ENCODE data around the gene CPA3.

Gene CPA3

GRCh38 chr3:148848410-148848809 is 16.7 kb upstream of the CPA3 start:
- ATAC-seq: no peak
- DNase-seq: no peak
- Mint-ChIP-seq H3K27me3 (no peaks in the 10 kb centered on the region), H3K4me3 (no peak overlapping the region), H3K9me3 (no peaks in the 10 kb centered on the region), H3K4me1 (no peaks in the 10 kb centered on the region), H3K27ac (no peak overlapping the region)

- Mint-ChIP-seq H3K4me3 (no peak overlapping the region), H3K27ac (peak overlapping the region in 1 of 2 donors; percentile 57), H3K9me3 (no peaks in the 10 kb centered on the region), H3K4me1 (no peaks in the 10 kb centered on the region), H3K27me3 (no peaks in the 10 kb centered on the region)
- ATAC-seq (no peak), DNase-seq (no peak)
Observed at GRCh38 chr3:148852271-148852992, 12.7 kb upstream of the CPA3 start.

GRCh38 chr3:148853076-148853475 is 12.0 kb upstream of the CPA3 start:
- H3K4me3 Mint-ChIP-seq: no peak overlapping the region
- H3K27me3 Mint-ChIP-seq: no peaks in the 10 kb centered on the region
- H3K27ac Mint-ChIP-seq: no peak overlapping the region
- no peaks in the 10 kb centered on the region for H3K9me3 Mint-ChIP-seq
- DNase-seq: no peak
- ATAC-seq: no peak
- no peaks in the 10 kb centered on the region for H3K4me1 Mint-ChIP-seq

DNA sequence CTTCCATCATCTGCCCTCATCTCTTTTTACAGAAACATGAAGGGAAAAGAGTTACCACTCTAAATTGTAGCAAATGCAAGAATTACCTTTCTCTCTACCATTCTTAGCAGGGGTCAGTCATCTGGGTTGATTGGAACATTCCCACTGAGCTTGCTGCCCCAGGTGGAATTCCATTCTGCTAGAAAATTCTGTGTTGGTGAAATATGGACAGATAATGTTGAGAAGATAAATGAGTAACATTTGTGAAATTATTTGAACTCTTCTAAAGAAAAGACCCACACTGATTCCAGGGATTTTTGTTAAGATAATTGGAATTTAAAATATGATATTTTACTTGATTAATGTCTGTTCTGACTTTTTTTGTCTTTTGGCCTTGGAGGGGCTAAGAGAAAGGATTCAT is 11.0 kb upstream of the CPA3 start:
- DNase-seq (no peak), ATAC-seq (no peak)
- Mint-ChIP-seq H3K27me3 (no peaks in the 10 kb centered on the region), H3K27ac (no peak overlapping the region), H3K4me3 (no peak overlapping the region), H3K4me1 (no peaks in the 10 kb centered on the region), H3K9me3 (no peaks in the 10 kb centered on the region)

- Mint-ChIP-seq H3K9me3 (no peaks in the 10 kb centered on the region), H3K27me3 (no peaks in the 10 kb centered on the region), H3K4me1 (no peaks in the 10 kb centered on the region), H3K27ac (no peak overlapping the region), H3K4me3 (no peak overlapping the region)
- DNase-seq (no peak), ATAC-seq (no peak)
Observed at GRCh38 chr3:148856384-148856783, 8.7 kb upstream of the CPA3 start.

- no peak for ATAC-seq
- H3K27ac Mint-ChIP-seq: no peak overlapping the region
Observed at GRCh38 chr3:148857316-148857715, 7.8 kb upstream of the CPA3 start.

DNA sequence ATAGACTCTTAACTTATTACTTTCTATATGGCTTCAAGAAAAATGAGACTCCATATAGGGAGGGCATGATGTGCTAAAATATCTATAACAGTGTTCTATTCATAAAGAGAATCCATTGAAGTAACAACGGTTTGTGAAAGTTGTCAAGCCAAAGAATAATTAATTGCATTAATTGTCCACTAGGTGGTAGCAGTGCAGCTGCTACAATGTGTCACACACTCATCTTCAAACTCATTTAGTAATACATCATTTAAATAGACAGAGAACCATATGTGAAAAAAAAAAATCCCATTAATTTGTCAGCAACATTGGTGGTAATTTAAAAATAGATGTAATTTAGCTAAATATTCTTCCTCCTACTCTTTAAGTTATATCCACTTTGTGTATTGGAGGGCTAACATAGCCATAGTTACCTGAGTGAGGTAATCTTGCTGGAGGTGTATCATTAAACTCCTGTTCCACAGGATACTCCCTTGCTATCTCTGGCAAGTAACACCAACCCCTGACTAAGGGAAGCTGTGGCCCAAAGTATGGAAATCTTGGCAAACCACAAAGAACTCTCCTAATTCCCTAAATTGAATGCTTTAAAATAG is 3.7 kb upstream of the CPA3 start:
- no peak overlapping the region for H3K4me3 Mint-ChIP-seq
- H3K27ac Mint-ChIP-seq: no peak overlapping the region
- no peak for ATAC-seq
- no peak for DNase-seq
- H3K9me3 Mint-ChIP-seq: no peaks in the 10 kb centered on the region
- H3K4me1 Mint-ChIP-seq: no peaks in the 10 kb centered on the region
- H3K27me3 Mint-ChIP-seq: peaks cover 7% of the 10 kb centered on the region

More at GRCh38 chr3:148857316-148857715, 7.8 kb upstream of the CPA3 start:
- no peak overlapping the region for H3K4me3 Mint-ChIP-seq
- H3K27me3 Mint-ChIP-seq: peaks cover 6% of the 10 kb centered on the region
- no peak for DNase-seq
- H3K9me3 Mint-ChIP-seq: no peaks in the 10 kb centered on the region
- no peaks in the 10 kb centered on the region for H3K4me1 Mint-ChIP-seq

GRCh38 chr3:148863297-148863696 is 1.8 kb upstream of the CPA3 start:
- H3K4me3 Mint-ChIP-seq: no peak overlapping the region
- DNase-seq: no peak
- no peaks in the 10 kb centered on the region for H3K4me1 Mint-ChIP-seq
- H3K27me3 Mint-ChIP-seq: peaks cover 7% of the 10 kb centered on the region
- H3K27ac Mint-ChIP-seq: no peak overlapping the region
- ATAC-seq: no peak
- no peaks in the 10 kb centered on the region for H3K9me3 Mint-ChIP-seq

GRCh38 chr3:148863814-148864213 is 1.3 kb upstream of the CPA3 start:
- ATAC-seq (no peak), DNase-seq (no peak)
- peaks cover 7% of the 10 kb centered on the region for H3K27me3 Mint-ChIP-seq
- H3K4me3 Mint-ChIP-seq: no peak overlapping the region
- H3K9me3 Mint-ChIP-seq: no peaks in the 10 kb centered on the region
- no peaks in the 10 kb centered on the region for H3K4me1 Mint-ChIP-seq
- no peak overlapping the region for H3K27ac Mint-ChIP-seq

DNA sequence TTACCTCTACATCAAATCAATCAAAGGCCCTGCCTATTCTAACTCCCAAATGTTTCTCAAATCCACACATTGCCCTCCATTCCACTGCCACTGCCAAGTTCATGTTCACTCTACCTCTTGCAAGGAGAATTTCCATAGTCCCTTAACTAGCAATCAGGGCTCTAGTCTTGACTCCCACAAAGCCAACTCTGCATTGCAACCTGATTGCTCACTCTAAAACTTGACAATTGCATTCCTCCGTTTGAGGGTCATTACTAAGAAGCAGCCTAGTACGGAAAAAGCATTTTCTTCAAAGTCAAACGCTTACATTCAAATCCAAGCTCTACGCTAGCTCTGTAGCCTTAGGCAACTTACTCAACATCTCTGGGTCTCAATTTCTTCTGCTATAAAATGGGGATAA is 1.2 kb downstream of the CPA3 start:
- H3K27ac Mint-ChIP-seq: no peak overlapping the region
- DNase-seq (no peak), ATAC-seq (no peak)
- H3K4me3 Mint-ChIP-seq: no peak overlapping the region
- H3K27me3 Mint-ChIP-seq: peaks cover 7% of the 10 kb centered on the region
- H3K4me1 Mint-ChIP-seq: no peaks in the 10 kb centered on the region
- no peaks in the 10 kb centered on the region for H3K9me3 Mint-ChIP-seq

GRCh38 chr3:148873270-148873927 is 8.3 kb downstream of the CPA3 start:
- Mint-ChIP-seq H3K4me3 (no peak overlapping the region), H3K9me3 (no peaks in the 10 kb centered on the region), H3K4me1 (no peaks in the 10 kb centered on the region), H3K27ac (no peak overlapping the region), H3K27me3 (no peaks in the 10 kb centered on the region)
- DNase-seq (no peak), ATAC-seq (no peak)

DNA sequence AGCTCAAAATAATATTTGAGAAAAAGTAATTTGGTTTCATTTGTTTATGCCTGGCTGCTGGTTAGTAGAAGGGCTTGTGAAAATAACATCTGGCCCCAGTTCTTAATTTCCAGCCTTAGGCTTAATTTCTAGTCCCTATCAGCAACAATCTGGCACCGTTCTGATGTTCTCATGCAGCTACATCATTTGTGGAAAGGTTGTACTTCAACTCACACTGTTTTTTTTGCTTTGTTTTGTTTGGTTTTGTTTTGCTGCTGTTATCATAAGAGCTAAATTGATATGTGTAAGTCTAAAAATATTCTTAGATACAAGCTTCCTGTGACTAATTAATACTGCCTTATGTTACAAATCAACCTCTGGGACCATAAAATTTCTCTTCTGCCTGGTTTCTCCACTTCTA is 8.9 kb downstream of the CPA3 start:
- Mint-ChIP-seq H3K4me3 (no peak overlapping the region), H3K27ac (no peak overlapping the region), H3K4me1 (no peaks in the 10 kb centered on the region), H3K27me3 (peaks cover 2% of the 10 kb centered on the region), H3K9me3 (no peaks in the 10 kb centered on the region)
- DNase-seq: no peak
- ATAC-seq: no peak

- no peaks in the 10 kb centered on the region for H3K4me1 Mint-ChIP-seq
- H3K9me3 Mint-ChIP-seq: no peaks in the 10 kb centered on the region
- peaks cover 9% of the 10 kb centered on the region for H3K27me3 Mint-ChIP-seq
- no peak overlapping the region for H3K4me3 Mint-ChIP-seq
- DNase-seq: no peak
- no peak overlapping the region for H3K27ac Mint-ChIP-seq
- ATAC-seq: no peak
Observed at GRCh38 chr3:148878095-148878494, 13.0 kb downstream of the CPA3 start.

GRCh38 chr3:148879256-148879655 is 14.2 kb downstream of the CPA3 start:
- DNase-seq: no peak
- H3K9me3 Mint-ChIP-seq: no peaks in the 10 kb centered on the region
- H3K27me3 Mint-ChIP-seq: peaks cover 9% of the 10 kb centered on the region
- no peaks in the 10 kb centered on the region for H3K4me1 Mint-ChIP-seq
- no peak overlapping the region for H3K27ac Mint-ChIP-seq
- no peak overlapping the region for H3K4me3 Mint-ChIP-seq
- ATAC-seq: no peak

GRCh38 chr3:148880681-148881080 is 15.6 kb downstream of the CPA3 start:
- ATAC-seq (no peak), DNase-seq (no peak)
- no peak overlapping the region for H3K27ac Mint-ChIP-seq
- H3K4me1 Mint-ChIP-seq: no peaks in the 10 kb centered on the region
- H3K4me3 Mint-ChIP-seq: no peak overlapping the region
- no peaks in the 10 kb centered on the region for H3K9me3 Mint-ChIP-seq
- H3K27me3 Mint-ChIP-seq: peaks cover 9% of the 10 kb centered on the region

DNA sequence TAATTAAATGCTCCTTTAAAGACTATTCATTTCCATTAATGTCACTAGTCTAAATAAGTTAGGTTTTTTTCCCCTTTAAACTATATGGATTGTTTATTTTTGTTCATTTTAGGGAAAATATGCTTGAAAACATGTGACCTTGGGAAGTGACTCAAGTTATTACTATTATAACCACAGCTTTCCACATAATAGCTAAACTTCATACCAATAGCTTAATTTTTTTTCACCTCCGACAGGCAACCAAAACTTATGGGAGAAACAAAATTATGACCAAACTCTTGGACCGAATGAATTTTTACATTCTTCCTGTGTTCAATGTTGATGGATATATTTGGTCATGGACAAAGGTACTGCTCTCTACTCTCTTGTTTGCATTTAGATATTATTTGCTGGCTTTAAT is 16.2 kb downstream of the CPA3 start:
- DNase-seq: no peak
- ATAC-seq: no peak
- Mint-ChIP-seq H3K27ac (no peak overlapping the region), H3K4me1 (no peaks in the 10 kb centered on the region), H3K27me3 (peaks cover 9% of the 10 kb centered on the region), H3K4me3 (no peak overlapping the region), H3K9me3 (no peaks in the 10 kb centered on the region)
